DMS 273 treated with DMSO at 0.1 percent for 48 hours (cell line): ENCODE data around the gene KIAA0408.

Experiments
- DNase-seq: peaks from one replicate; lab custom pipeline; 2025; lab: John Stamatoyannopoulos, UW

Gene KIAA0408

GRCh38 chr6:127459231-127459641 is at the start of gene KIAA0408:
KIAA0408 (minus strand) TSS chr6:127459389; CDS start chr6:127453981, 5,408 bp downstream.
- no peak for DNase-seq

- no peak for DNase-seq
These were observed 47.7 kb upstream of the KIAA0408 start for GRCh38 chr6:127506894-127507293.

- no peak for DNase-seq
These were observed 43.8 kb upstream of the KIAA0408 start for GRCh38 chr6:127503022-127503421.

GRCh38 chr6:127497410-127497809 is 38.2 kb upstream of the KIAA0408 start:
- no peak for DNase-seq

- no peak for DNase-seq
These were observed 37.3 kb upstream of the KIAA0408 start for GRCh38 chr6:127496471-127496870.

- no peak for DNase-seq
These were observed 35.1 kb upstream of the KIAA0408 start for GRCh38 chr6:127494240-127494767.

GRCh38 chr6:127489248-127489647 is 30.1 kb upstream of the KIAA0408 start:
- DNase-seq, result no peak

GRCh38 chr6:127486934-127487333 is 27.7 kb upstream of the KIAA0408 start:
- no peak for DNase-seq

GRCh38 chr6:127484212-127484863 is 25.1 kb upstream of the KIAA0408 start:
- no peak for DNase-seq

- DNase-seq, result no peak
These were observed 24.3 kb upstream of the KIAA0408 start for GRCh38 chr6:127483399-127484055.

- no peak for DNase-seq
These were observed 23.1 kb upstream of the KIAA0408 start for GRCh38 chr6:127482325-127482724.

- DNase-seq, result no peak
These were observed 22.4 kb upstream of the KIAA0408 start for GRCh38 chr6:127481628-127482027.

- DNase-seq, result no peak
These were observed 21.9 kb upstream of the KIAA0408 start for GRCh38 chr6:127481111-127481510.

GRCh38 chr6:127477658-127478057 is 18.5 kb upstream of the KIAA0408 start:
- no peak for DNase-seq

- no peak for DNase-seq
These were observed 16.6 kb upstream of the KIAA0408 start for GRCh38 chr6:127475823-127476176.

- no peak for DNase-seq
These were observed 16.1 kb upstream of the KIAA0408 start for GRCh38 chr6:127475135-127475822.

- DNase-seq, result no peak
These were observed 12.4 kb upstream of the KIAA0408 start for GRCh38 chr6:127471379-127472255.

GRCh38 chr6:127468936-127469335 is 9.7 kb upstream of the KIAA0408 start:
- no peak for DNase-seq

- DNase-seq, result no peak
These were observed 7.2 kb upstream of the KIAA0408 start for GRCh38 chr6:127466416-127466815.

- DNase-seq, result no peak
These were observed 5.8 kb upstream of the KIAA0408 start for GRCh38 chr6:127464881-127465459.

GRCh38 chr6:127464161-127464880 is 5.1 kb upstream of the KIAA0408 start:
- DNase-seq, result no peak
